T-helper 2 cell treated with Interferon-gamma antibody and Interleukin-4, amounts not matched to agents 100 ng/mL and 5 ng/mL, for 36 hours (primary cell): ENCODE results near the gene SYNE2. TPM values are rescaled to one million over a fixed set of nuclear protein-coding genes. Genes with fewer than 3 reads are reported as not detected.
"Not testable (repeated sequence)": the region's sequence is repeated elsewhere in the genome, so short reads cannot be mapped to it uniquely, and the experiment has no call there.

ENCODE experiments used
- intact Hi-C: fragments of 100-400 bp; cut with micrococcal nuclease; formaldehyde crosslinking; loops from one replicate; pipeline ENCODE4 v1.15.1; 2023
- total RNA-seq: library from RNA; stranded (reverse); gene quantifications from 2 replicates; pipeline ENCODE4 v1.2.3, GENCODE V29; 2022

The SYNE2 gene
- total RNA-seq, 1 donor from 2014 or later, result 75.6 TPM

DNA sequence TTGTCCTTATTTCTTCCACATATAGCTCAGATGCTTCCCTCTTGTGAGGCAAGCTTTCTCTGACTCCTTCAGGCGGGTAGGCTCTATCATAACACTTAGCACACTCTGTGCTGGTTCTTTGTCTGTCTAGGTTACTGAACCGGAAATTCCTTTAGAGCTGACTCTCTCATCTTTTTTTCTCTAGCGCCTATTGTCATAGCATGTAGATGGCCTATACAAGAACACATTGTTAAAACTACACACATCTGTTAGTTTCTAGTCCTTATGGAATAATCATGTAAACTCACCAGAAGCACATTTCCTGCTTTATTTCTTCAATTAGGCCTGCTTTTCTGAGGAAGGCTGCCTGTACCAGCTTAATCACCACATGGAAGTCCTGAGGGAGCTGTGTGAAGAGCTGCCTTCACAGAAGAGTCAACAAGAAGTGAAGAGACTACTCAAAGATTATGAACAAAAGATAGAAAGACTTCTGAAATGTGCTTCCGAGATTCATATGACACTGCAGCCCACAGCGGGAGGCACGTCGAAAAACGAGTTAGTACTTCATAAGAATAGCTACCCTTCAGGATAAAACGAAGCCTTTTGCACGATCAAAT is 143.9 kb downstream of the SYNE2 start:
- intact Hi-C loops, result loop anchor here (10.0 kb wide), 1 partner anchor 142 kb away; the partner anchor contains the start of gene SYNE2

DNA sequence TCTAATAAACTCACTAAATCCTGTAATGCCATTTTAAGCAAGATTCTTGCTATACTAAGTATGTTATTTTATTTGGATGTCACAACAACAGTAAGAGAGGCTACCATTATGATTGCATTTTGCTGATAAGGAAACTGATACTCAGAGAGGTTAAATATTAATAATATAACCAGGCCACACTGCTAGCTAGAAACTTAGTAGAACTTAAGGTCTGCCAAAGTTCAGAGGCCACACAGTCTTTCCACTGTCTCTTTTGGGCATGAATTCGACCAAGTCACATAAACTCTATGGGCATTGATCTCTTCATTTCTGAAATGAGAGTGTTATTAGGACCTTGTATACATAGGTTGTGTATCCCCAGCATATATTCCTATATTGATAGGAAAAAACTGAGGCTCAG is 147.9 kb downstream of the SYNE2 start:
- intact Hi-C loops, result no loop called here

DNA sequence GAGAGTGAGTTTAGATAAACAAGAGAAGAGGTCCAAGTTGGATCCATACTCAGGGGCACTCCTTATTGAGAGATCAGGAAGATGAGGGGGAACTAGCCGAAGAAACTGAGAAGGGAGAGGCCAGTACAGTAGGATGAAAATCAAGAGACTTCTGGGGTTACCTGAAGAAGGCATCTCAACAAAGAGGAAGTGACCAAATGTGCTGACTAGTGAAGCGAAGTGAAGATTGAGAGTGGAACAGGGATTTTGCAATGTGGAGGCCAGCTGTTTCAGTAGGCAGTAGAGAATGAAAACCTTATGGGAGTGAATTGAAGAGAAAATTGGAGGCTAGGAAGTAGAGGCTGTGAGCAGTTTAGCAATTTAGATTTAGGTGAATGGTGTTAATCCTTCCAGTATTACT is 153.0 kb downstream of the SYNE2 start:
- intact Hi-C loops, result no loop called here

DNA sequence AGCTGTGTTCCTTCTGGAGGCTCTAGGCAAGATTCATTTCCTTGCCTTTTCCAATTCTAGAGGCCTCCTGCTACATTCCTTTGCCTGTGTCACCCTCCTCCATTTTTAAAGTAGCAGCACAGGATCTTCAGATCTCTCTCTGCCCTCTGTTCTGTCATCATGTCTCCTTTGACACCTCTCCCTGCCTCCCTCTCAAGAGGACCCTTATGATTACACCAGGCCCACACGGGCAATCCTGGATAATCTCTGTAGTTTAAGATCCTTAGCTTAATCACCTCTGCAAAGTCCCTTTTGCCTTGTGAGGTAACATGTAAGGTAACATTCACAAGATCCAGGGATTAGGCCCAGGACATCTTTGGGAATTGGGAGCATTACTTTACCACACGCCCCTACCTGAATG is 155.2 kb downstream of the SYNE2 start:
- intact Hi-C loops, result no loop called here

DNA sequence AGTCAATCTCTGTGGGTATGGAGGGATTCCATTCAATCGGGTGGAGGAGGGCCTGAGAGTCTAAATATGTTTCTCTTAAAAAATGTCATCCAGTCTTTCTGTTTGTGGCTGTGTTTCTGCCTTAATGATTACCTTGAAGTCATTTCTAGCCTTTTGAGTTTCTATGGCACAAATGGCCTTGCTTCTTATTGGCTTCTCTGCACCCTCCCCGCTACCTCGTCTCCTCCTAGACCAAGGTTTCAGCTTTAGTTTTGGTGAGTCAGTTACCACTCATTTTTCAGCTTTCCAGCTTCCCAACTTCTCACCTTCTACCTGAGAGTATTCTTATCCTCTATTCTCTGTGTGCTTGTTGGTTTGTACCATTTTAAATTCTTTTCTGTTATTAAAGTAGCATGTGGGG is 159.2 kb downstream of the SYNE2 start:
- intact Hi-C loops, result no loop called here

DNA sequence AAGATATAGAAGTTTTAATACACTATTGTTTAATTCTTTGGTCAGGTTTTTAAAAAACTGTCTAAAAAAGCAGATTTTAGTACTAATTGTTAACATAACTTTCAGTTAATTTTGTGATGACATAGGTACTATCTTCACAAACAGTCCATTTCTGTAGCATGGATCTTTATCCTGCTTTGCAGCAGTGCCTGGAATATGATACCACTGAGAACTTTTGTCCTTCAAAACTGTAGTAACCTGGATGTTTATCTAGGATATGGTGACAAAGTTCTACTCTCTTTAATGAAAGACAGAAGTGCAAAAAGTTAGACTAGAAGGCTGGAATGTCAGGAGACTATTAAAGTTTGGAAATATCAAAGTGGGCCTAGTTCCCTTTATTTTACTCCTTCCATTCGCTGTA is 159.9 kb downstream of the SYNE2 start:
- intact Hi-C loops, result no loop called here

DNA sequence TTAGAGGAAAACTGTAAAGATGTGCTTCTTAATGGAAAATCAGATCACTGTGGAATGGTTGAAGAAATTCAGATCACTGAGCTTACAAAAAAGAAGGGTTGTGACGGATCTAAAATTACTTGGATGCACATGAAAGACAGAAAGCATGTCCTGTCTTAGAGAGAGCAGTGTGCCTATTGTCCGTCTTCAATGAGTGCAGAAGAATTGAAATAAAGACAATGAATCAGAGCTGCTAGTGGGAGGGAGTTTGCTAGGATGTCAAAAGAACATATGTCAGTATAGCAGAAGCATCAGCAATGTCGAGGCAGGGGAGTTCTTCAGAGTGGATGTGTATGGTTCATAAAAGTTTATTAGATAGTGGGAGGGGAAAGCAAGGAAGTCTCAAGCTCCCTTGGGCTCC is 172.7 kb downstream of the SYNE2 start:
- intact Hi-C loops, result no loop called here

DNA sequence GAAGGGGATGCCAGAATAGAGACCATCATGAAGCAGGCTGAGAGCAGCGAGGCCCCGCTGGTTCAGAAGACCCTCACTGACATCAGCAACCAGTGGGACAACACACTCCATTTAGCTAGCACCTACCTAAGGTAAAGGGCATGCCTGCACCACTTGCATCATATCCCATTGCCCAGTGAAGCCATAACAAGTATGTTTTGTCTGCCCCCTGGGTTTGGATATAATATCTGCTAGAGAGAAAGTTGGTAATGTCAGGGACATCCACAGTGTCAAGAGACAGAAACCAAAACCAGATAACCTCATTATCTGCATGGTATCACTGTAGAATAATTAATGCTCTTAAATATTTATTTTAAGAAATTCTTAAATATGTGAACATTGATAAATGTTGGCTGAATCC is 173.8 kb downstream of the SYNE2 start:
- intact Hi-C loops, result no loop called here

DNA sequence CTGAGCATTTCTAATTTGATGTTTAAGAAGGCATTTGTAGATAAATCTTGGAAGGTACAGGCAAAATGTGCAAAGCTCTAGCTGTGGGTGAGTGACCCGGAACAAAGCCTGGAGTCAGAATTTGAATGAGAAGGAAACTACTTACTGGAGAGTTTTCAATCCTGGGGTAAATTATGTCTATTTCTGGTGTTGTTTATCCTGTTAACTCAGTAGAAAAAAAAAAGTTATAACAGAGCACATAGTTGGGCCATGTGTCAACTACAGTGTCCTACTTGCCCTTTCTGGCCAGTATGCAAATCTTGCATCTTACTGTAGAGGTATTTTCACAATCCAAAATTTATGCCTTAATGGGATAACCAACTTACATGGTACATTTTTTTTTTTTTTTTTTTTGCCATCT is 182.3 kb downstream of the SYNE2 start:
- intact Hi-C loops, result no loop called here

DNA sequence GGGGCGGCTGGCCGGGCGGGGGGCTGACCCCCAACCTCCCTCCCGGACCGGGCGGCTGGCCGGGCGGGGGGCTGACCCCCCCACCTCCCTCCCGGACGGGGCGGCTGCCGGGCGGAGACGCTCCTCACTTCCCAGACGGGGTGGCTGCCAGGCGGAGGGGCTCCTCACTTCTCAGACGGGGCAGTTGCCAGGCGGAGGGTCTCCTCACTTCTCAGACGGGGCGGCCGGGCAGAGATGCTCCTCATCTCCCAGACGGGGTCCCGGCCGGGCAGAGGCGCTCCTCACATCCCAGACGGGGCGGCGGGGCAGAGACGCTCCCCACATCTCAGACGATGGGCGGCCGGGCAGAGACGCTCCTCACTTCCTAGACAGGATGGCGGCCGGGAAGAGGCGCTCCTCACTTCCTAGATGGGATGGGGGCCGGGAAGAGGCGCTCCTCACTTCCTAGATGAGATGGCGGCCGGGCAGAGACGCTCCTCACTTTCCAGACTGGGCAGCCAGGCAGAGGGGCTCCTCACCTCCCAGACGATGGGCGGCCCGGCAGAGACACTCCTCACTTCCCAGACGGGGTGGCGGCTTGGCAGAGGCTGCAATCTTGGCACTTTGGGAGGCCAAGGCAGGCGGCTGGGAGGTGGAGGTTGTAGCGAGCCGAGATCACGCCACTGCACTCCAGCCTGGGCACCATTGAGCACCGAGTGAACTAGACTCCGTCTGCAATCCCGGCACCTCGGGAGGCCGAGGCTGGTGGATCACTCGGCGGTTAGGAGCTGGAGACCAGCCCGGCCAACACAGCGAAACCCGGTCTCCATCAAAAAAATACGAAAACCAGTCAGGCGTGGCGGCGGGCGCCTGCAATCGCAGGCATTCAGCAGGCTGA is 185.3 kb downstream of the SYNE2 start:
- intact Hi-C loops, result not testable (repeated sequence)

DNA sequence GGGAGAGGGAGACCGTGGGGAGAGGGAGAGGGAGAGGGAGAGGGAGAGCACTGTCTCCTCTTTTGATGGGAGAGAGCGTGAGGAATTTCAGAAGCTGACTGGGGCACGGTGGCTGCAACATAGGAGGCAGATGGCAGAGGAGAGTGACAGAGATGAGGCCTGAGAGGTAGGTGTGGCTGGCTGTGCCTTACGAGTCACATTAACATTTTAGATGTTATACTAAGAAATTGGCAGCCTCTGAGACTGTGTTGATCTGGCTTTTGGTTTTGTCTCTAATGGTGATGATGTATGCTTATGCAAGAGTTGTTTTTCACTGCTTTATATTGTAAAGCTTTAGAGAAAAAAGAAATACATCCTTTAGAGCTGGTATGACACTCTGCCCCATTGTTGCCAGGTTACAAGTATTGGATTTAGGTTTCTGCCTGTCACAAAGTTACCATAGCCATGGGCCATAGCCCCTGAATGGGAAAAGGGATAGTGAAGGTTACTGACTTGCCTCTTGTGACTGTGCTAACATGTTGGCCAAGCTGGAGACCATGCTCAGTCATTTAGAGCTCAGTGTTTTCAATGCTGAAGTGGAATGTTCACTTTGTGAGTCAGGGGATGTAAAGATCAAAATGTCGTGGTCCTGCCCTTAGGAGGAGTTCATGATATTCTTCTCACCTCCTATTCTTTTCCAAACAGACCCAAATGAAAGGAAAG is 186.2 kb downstream of the SYNE2 start:
- intact Hi-C loops, result no loop called here

DNA sequence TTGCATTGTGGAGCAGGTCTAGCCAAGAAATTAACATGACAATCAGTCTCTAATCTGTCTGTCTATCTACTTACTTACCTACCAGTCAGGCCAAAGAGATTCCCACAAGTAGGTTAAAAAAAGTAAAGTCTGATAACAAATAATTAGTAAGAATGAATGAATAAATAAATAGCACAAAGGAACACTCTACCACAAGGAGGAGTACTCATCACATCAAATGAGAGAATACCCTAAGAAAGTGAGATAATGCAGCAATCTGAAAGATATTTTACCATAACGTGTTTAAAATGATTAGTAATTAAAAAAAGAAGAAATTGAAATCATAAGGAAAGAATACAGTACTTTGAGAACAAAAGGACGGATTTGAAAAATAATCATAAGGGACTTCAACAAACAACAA is 187.2 kb downstream of the SYNE2 start:
- intact Hi-C loops, result no loop called here

DNA sequence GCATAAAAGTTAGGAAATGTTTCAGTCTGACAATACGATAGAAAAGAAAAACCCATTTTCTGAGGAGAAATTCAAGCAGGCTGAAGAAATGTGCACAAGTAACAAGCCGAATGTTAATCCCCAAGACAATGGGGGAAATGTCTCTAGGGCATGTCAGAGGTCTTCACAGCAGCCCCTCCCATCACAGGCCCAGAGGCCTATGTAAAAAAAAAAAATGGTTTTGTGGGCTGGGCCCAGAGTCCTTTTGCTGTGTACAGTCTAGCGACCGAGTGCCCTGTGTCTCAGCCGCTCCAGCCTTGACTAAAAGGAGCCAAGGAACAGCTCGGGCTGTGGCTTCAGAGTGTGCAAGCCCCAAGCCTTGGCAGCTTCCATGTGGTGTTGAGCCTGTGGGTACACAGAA is 190.5 kb downstream of the SYNE2 start:
- intact Hi-C loops, result not testable (repeated sequence)

DNA sequence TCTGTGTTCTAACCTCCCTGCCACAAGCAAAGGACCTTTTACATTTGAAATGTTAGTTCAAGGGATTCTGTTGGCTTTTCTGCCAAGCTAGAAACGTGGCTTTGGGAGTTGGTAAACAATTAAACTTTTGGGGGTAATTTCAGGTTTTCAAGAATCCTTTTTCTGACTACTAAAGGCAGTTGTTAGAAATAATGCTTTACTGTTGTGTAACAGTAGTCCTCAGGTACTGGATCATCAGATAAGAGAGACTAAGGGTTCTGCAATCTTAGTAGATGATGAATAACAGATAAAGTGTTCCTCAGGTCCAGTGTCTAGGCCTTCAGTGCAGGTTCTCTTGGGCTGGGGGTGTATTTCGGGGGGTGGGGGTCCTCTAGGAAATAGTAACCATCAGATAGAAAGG is 192.3 kb downstream of the SYNE2 start:
- intact Hi-C loops, result no loop called here

DNA sequence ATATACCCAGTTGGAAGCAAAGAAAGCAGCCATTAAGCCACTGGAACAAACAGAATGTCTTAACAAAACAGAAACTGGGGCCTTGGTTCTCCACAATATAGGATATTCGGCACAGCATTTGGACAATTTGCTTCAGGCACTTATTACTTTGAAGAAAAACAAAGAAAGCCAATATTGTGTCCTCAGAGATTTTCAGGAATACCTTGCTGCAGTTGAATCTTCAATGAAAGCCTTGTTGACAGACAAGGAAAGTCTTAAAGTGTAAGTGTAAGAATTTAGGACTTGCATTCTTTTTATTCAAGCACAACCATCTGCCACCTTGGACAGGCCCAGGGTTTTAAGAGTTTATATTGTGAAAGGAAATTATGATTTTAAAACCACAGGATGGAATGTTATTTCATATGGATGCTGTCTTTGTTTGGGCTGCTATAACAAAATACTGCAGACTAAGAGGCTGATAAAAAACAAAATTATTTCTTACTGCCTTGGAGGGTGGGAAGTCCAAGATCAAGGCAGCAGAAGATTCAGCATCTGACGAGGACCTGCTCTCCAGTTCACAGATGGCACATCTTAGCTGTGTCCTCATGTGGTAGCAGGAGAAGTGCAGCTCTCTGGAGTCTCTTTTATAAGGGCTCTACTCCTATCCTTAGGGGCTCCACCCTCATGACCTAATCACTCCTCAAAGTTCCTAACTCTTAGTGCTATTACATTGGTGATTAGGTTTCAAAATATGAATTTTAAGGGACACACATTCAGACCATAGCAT is 197.0 kb downstream of the SYNE2 start:
- intact Hi-C loops, result no loop called here

DNA sequence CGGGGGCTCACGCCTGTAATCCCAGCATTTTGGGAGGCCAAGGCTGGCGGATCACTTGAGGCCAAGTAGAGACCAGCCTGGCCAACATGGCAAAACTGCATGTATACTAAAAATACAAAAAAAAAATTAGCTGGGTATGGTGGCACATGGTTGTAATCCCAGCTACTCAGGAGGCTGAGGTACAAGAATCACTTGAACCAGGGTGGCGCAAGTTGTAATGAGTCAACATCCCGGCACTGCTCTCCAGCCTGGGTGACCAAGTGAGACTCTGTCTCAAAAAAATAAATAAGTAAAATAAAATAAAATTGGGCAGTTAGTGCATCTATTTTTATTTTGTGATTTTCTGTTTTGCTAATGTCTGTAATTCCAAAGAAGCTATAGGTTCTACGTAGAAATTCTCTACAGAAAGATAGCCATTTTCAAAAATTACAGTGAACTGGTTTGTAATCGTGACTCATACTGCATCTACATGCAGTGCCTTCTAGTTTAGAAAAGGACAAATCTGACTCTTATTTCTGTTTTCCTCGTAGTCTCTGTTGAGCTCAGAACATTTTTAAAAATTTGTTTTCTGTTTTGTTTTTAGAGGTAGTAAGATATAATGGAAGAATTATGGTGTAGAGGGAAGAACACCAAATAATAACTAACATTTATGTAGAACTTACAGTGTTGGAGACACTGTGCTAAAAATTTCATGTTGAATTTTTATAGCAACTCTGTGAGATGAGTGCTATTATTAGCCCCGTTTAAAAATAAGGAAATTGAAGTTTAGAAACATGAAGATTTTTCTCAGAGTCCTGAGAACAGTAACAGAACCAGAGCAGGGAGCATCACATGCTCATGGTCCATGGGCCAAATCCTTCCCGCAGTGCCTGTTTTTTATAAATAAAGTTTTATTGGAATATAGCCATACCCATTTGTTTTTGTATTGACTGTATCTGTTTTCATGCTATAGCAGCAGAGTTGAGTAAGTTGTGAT is 201.2 kb downstream of the SYNE2 start:
- intact Hi-C loops, result no loop called here

DNA sequence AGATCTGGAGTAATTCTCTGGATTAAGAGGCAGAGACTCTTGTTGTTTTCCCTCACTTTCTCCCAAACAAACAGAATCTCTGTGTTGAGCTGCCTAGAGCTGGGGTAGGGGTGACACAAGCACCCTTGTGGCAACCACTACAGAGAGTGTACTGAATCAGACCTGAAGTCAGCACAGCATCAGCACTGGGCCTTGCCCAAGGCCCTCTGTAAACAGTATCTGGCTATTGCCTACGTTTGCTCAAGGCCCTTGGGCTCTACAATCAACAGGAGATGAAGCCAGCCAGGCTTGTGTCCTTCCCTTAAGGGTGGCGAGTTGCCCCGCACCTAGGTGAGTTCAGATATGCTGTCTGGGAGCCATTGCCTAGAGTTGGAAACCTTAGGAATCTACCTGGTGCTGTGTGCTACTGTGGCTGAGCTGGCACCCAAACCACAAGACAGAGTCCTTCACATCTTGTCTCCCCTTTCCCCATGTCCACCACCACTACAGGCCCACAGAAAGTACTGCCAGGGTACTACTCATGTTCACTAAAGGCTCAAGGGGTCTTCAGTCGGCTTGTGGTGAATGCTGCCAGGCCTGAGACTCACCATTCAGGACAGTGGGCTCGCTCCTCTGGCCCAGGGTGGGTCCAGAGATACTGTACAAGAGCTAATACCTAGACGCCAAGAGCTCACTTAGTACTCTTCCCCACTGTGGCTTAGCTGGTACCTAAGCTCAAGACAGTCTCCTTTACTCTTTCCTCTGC is 206.8 kb downstream of the SYNE2 start:
- intact Hi-C loops, result no loop called here

DNA sequence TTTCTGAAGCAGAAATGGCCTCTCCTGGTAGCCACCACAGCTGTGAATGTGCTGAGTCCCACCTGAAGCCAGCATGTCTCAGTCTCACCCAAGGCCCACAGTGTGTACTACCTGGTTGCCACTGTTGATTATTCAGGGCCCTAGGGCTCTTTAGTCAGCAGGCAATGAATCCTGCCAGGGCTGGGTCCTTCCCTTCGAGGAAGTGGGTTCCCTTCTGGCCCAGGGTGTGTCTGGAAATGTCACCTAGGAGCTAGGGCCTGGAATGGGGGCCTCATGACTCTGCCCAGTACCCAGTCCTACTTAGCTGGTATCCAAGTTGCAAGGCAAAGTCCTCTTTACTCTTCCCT is 207.4 kb downstream of the SYNE2 start:
- intact Hi-C loops, result no loop called here

DNA sequence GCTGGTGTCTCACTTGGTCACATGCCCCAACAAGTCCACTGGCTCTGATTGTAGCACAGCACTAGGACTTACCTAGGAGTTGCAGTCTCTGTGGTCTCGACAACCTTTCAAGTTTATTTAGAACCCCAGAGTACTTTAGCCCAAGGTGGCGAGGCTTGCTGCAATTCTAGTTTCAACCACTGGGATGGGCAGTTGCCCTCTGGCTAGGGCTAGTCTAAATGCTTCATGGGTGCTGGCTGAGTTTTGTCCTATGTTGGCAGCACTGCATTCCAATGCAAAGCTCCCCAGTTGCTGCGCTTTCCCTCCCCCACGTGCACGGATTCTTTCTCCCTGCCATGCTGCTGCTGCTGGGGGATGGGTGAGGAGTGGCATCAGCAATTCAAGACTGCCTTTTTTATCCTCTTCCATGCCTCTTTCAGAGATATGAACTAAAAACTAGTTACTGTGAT is 207.9 kb downstream of the SYNE2 start:
- intact Hi-C loops, result no loop called here

DNA sequence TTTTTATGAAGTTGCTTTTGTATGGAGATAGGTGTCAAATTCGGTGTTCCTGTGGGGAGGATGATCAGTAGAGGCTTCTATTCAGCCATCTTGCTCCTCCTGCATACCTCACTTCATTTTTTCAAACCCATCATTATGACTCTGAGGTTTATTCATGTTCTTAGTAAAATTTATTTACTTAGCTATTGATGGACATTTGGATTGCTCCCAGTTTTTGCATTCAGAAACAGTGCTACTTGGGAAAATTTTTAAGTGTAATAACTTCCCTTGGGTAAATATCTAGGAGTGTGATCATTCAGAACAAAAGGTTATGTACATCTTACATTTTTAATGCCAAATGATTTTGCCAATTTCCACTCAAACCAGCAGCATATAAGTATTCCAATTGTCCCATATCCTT is 208.3 kb downstream of the SYNE2 start:
- intact Hi-C loops, result no loop called here
